Neural crest cell (in vitro differentiated cells): ENCODE results near the gene ATP6V0C. TPM values are rescaled to one million over a fixed set of nuclear protein-coding genes. Genes with fewer than 3 reads are reported as not detected.

ENCODE experiments used
- DNase-seq: peaks from one replicate; pipeline ENCODE4 v3.0.0; 2021; ENCODE audit warnings: low read depth, mixed read lengths, low spot score
- H3K27ac Mint-ChIP-seq: one replicate; pipeline ENCODE4 v1.8.0; 2021; ENCODE audit warnings: mild to moderate bottlenecking, mixed read lengths; ENCODE audit not compliant: unreplicated experiment
- H3K27me3 Mint-ChIP-seq: 2 replicates; pipeline ENCODE4 v1.8.0; 2021; ENCODE audit warnings: low read depth, mild to moderate bottlenecking, mixed read lengths
- H3K36me3 Mint-ChIP-seq: 2 replicates; pipeline ENCODE4 v1.8.0; 2021; ENCODE audit warnings: low read depth, mild to moderate bottlenecking, mixed read lengths
- H3K4me1 Mint-ChIP-seq: 2 replicates; pipeline ENCODE4 v1.8.0; 2021; ENCODE audit warnings: mixed read lengths
- H3K4me3 Mint-ChIP-seq: one replicate; pipeline ENCODE4 v1.8.0; 2021; ENCODE audit warnings: mild to moderate bottlenecking, mixed read lengths
- H3K9me3 Mint-ChIP-seq: 2 replicates; pipeline ENCODE4 v1.8.0; 2021; ENCODE audit warnings: mixed read lengths
- total RNA-seq: library from RNA; stranded (reverse); gene quantifications from 2 replicates; pipeline ENCODE4 v1.2.1, GENCODE V29; 2021
- TF ChIP-seq, protein P1 (sequence below): fragments of 200-600 bp; sonication (generic); conservative IDR thresholded peaks from 2 replicates; pipeline ENCODE4 v1.5.0; 2021; ENCODE audit warnings: antibody characterized with exemption, mild to moderate bottlenecking

ATP6V0C gene
- total RNA-seq, 1 donor from 2014 or later, result 154 TPM

DNA sequence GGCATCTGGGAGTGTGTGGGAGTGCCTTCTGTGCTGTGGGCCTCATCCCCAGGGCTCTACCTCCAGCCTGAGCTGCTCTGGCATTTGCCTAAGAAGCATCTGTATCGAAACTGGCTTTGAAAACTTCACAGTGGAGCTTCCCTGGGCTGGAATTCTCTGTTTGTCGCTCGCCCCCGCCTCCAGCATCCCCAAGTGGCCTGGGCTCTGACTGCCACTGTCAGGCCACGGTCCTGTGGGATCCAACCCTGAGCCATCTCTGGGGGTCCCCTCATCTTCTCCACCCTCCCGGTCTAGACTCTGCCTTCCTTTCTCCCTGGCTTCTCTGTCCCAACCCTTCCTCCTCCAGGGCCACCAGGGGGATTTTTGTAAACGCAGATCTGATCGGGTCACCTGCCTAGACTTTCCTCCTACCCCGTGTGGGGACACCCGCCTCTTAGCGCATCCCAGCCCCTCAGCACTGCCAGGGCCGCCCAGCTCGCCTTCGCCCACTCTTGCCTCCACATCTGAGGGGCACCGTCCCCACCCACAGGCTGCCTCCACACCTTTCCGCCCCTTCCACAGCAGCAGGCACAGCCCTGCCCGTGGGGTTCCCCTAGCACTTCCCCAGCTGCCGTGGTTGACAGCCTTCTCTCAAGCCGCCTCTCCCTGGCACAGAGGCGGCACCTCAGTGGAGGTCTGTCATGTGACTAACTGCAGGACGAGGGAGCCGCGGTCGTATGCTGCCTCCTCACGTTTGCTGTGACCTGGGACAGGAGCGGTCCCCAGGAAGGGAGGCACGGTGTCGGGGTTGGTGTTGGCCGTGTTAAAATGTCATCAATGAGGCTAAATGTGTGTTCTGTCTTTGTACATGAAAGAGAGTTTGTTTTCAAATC is 26.9 kb upstream of the ATP6V0C start:
- no peaks in the 10 kb centered on the region for H3K36me3 Mint-ChIP-seq
- H3K4me1 Mint-ChIP-seq, result peaks cover 23% of the 10 kb centered on the region
- no peaks in the 10 kb centered on the region for H3K27me3 Mint-ChIP-seq
- no peak for DNase-seq
- H3K27ac Mint-ChIP-seq, result peak overlapping the region; percentile 35
- H3K4me3 Mint-ChIP-seq, result no peak overlapping the region
- TF ChIP-seq, protein P1, sequence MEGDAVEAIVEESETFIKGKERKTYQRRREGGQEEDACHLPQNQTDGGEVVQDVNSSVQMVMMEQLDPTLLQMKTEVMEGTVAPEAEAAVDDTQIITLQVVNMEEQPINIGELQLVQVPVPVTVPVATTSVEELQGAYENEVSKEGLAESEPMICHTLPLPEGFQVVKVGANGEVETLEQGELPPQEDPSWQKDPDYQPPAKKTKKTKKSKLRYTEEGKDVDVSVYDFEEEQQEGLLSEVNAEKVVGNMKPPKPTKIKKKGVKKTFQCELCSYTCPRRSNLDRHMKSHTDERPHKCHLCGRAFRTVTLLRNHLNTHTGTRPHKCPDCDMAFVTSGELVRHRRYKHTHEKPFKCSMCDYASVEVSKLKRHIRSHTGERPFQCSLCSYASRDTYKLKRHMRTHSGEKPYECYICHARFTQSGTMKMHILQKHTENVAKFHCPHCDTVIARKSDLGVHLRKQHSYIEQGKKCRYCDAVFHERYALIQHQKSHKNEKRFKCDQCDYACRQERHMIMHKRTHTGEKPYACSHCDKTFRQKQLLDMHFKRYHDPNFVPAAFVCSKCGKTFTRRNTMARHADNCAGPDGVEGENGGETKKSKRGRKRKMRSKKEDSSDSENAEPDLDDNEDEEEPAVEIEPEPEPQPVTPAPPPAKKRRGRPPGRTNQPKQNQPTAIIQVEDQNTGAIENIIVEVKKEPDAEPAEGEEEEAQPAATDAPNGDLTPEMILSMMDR, result no peak
- no peaks in the 10 kb centered on the region for H3K9me3 Mint-ChIP-seq

DNA sequence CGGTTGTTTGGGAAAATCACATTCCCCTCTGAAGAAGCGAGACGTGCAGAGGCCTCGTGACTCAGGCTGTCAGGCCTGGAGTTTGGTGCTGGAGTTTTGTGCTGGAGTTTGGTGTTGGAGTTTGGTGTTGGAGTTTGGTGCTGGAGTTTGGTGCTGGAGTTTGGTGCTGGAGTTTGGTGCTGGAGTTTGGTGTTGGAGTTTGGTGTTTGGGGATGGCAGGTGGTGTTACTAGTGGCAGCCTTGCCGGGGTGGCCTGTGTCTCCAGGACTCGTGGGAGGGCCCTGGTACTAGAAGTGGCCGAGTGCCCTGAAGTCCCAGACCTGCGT is 26.3 kb upstream of the ATP6V0C start:
- H3K27me3 Mint-ChIP-seq, result no peaks in the 10 kb centered on the region
- H3K4me3 Mint-ChIP-seq, result no peak overlapping the region
- peak overlapping the region; percentile 16 for H3K27ac Mint-ChIP-seq

DNA sequence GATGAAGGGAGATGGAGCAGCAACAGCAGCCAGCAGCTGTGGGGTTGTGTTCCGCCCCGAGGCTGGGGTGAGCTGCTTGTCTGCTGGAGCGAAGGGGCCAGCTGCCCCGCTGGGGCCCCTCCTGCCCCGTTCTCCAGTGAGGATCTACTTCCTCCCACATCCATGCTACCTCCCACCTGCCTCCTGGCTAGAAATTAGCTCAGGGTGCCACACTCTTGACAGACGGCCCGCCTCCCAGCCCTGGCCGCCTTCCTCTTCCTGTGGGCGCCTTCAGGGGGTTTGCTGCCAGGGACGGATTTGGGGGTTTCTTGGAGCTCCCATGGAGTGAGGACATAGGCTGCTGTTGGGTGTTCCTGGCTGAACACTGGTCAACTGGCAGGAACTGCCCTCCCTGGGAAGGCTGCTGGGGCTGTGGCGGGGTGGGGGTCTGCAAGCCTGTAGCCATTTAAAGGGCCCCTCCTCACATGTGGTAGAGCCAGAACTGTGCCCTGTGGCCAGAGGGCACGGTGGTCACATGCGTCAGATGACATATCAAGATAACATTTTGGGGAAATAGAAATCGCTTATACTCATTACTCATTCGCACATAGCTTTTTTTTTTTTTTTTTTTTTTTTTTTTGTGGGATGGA is 25.7 kb upstream of the ATP6V0C start:
- Mint-ChIP-seq H3K4me1 (peaks cover 23% of the 10 kb centered on the region), H3K4me3 (no peak overlapping the region), H3K27ac (no peak overlapping the region), H3K9me3 (no peaks in the 10 kb centered on the region), H3K27me3 (no peaks in the 10 kb centered on the region), H3K36me3 (no peaks in the 10 kb centered on the region)
- TF ChIP-seq, protein P1, result no peak
- DNase-seq, result no peak

More for the DNA sequence above, 26.3 kb upstream of the ATP6V0C start:
- peaks cover 23% of the 10 kb centered on the region for H3K4me1 Mint-ChIP-seq
- no peaks in the 10 kb centered on the region for H3K36me3 Mint-ChIP-seq
- H3K9me3 Mint-ChIP-seq, result no peaks in the 10 kb centered on the region
- no peak for DNase-seq
- TF ChIP-seq, protein P1, result no peak

DNA sequence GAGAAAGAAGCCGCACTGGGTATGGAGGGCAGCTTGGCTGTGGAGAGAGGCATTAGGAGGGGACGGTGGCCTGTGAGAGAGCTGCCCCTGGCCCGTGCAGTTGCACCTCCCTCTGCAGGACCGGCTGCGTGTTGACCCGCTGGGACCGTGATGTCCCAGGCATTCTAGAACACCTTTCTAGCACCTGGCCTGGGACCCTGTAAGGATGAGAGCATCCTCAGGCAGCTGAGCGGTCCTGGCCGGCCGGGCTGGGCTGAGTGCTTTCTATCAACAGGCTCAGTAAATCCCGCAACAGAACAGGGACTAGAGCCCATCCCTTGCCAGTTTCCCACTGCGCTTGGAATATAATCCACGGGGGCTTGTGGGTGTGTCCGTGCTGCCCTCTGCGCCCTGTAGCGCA is 24.2 kb upstream of the ATP6V0C start:
- no peak overlapping the region for H3K27ac Mint-ChIP-seq
- H3K4me1 Mint-ChIP-seq, result peaks cover 15% of the 10 kb centered on the region
- H3K9me3 Mint-ChIP-seq, result no peaks in the 10 kb centered on the region
- no peaks in the 10 kb centered on the region for H3K36me3 Mint-ChIP-seq
- TF ChIP-seq, protein P1, result no peak
- no peak for DNase-seq
- H3K27me3 Mint-ChIP-seq, result no peaks in the 10 kb centered on the region
- H3K4me3 Mint-ChIP-seq, result no peak overlapping the region

DNA sequence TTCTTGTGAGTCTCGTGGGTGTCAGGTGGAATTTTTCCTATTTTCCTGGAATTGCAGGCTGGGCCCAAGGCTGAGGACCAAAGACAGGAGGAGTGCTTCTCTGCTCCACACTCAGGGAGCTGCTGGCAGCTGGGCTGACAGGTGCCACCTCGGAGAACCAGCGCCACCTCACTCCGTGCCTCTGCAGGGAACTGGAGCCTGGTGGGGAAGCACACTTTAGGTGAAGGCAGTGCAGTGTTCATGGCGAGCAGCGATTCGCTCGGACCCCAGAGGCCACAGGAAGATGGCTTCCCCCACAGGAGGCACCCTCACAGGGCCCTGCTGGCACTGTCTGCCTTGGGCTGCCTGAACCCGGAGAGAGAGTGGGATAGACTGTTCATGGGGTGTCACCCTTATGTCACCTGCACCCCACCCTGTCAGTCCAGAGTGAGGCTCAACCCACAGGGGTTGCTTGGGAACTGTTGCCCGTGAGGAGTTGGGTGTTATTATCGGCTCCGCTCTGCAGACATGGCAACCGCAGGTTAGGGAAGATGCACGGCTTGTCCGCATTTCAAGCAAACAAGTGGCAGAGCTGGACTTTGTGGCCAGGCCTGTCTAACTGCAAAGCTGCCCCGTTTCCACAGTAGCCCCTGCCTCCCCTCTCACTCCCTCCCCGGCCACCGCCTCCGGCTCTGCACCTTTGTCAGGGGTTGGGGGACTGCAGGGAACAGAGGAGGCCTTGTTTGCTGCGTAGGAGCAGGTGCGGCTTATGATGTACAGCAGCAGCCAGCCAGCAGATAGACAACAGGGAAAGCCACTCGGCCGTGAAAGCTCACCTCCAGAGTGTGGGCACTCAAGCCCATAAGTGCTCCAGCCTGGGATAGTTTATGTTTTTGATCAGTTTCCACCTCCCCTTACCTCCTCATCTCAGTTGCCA is 23.3 kb upstream of the ATP6V0C start:
- peaks cover 8% of the 10 kb centered on the region for H3K4me1 Mint-ChIP-seq
- H3K27ac Mint-ChIP-seq, result peak overlapping the region; percentile 43
- no peak overlapping the region for H3K4me3 Mint-ChIP-seq
- TF ChIP-seq, protein P1, result no peak
- no peaks in the 10 kb centered on the region for H3K36me3 Mint-ChIP-seq
- no peak for DNase-seq
- no peaks in the 10 kb centered on the region for H3K9me3 Mint-ChIP-seq
- no peaks in the 10 kb centered on the region for H3K27me3 Mint-ChIP-seq
